Coronary artery (tissue), 2 donors: ENCODE results near the gene MED25.

ENCODE experiments used
- DNase-seq: peaks from one replicate; pipeline ENCODE4 v3.0.0-alpha.2; 2017; ENCODE audit warnings: low spot score
- H3K27ac ChIP-seq, 2 donors: fragments of 200-600 bp; sonication (generic); one replicate each; pipeline ENCODE4 v1.5.1; 2016 to 2019
- H3K4me3 ChIP-seq: fragments of 200-600 bp; sonication (generic); 2 replicates; pipeline ENCODE4 v1.5.1; 2016; ENCODE audit warnings: mild to moderate bottlenecking, moderate library complexity
- TF ChIP-seq, protein P1 (sequence below): fragments of 200-600 bp; sonication (generic); IDR thresholded peaks from one replicate; pipeline ENCODE4 v1.5.1; 2019; ENCODE audit warnings: antibody characterized with exemption

Gene MED25

DNA sequence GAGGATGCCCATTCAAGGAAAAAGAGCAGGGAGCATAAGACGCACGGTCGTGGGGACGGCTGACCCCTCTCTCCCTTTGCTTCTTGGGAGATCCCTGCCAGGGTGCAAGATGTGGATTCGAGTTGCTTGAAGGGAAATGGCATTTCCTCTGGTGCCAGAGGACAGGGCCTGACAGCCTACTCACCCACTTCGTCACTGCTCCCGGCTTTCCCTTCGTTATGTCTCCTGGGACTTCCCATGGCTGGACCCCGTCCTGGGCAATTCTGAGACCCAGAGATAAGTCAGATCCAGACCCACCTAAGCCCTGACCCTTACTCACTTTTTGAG, 60.6 kb downstream of the MED25 start:
- Histone ChIP-seq H3K4me3 (peak overlapping the region; percentile 94), H3K27ac (peak overlapping the region; percentile 99 to 100)
- TF ChIP-seq, protein P1, sequence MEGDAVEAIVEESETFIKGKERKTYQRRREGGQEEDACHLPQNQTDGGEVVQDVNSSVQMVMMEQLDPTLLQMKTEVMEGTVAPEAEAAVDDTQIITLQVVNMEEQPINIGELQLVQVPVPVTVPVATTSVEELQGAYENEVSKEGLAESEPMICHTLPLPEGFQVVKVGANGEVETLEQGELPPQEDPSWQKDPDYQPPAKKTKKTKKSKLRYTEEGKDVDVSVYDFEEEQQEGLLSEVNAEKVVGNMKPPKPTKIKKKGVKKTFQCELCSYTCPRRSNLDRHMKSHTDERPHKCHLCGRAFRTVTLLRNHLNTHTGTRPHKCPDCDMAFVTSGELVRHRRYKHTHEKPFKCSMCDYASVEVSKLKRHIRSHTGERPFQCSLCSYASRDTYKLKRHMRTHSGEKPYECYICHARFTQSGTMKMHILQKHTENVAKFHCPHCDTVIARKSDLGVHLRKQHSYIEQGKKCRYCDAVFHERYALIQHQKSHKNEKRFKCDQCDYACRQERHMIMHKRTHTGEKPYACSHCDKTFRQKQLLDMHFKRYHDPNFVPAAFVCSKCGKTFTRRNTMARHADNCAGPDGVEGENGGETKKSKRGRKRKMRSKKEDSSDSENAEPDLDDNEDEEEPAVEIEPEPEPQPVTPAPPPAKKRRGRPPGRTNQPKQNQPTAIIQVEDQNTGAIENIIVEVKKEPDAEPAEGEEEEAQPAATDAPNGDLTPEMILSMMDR = no peak
- DNase-seq = no peak

DNA sequence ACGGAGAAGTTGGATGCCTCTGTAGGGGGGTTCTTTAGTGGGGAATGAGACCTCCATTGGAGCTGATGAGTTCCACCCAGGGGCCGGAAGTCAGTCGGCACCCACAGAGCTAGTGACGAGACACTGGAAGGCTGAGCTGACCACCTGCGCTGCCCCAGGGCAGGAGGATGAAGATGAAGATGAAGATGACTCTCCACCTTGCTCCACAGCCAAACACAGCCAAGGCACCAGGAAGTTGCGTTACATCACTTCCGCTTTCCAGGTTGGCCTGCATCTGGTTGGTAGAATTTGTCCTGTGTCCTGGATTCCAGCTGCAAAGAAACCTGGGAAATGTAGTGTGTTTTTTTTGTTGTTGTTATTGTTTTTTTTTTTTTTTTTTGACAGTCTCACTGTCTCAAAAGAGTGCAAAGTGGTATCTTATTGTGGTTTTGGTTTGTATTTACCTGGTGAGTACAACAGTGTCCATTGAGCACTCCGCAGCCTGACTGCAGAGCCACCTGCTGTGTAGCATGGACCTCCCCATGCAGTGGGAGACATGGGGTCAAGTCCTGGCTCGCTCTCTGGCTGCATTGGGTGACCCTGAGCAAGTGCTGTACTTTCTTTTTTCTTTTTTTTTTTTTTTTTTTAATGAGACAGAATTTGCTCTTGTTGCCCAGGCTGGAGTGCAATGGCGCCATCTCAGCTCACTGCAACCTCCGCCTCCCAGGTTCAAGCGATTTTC, 61.3 kb downstream of the MED25 start:
- no peak overlapping the region for H3K27ac ChIP-seq
- no peak overlapping the region for H3K4me3 ChIP-seq

DNA sequence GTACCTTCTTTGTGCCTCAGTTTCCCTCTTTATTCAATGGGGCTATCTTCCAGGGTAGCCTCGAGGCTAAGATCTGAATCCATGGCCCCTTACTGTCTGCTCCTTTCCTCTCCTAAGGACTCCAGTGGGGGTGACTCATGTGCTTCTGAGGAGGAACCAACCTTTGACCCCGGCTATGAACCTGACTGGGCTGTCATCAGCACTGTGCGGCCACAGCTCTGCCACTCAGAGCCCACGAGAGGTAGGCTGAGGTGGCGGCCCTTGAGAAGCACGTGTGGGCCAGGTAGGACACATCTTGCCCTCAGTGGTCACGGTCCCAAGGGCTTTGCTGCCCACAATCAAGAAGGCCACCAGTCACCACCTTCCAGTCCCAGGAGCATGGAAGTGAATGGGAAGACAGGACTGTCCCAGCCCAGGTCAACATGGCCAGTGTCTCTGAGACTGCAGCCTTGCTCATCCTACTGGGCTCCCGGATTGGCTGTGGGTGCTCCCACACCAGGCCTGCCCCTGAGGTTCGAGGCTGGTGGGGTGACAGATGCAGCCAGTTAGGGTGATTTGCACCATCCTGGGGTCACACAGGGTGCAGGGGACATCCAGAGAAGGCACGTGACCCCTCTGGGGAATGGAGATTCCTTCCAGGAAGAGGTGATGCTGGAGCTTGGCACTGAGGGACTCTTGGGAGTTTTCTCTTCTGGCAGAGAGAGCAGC, 62.2 kb downstream of the MED25 start:
- Histone ChIP-seq H3K27ac (no peak overlapping the region), H3K4me3 (no peak overlapping the region)
- TF ChIP-seq, protein P1 = no peak
- no peak for DNase-seq

More for the DNA sequence above, 61.3 kb downstream of the MED25 start:
- TF ChIP-seq, protein P1 = no peak
- no peak for DNase-seq

GRCh38 chr19:49881186-49881585, 63.1 kb downstream of the MED25 start:
- no peak overlapping the region for H3K27ac ChIP-seq
- DNase-seq = no peak
- H3K4me3 ChIP-seq = no peak overlapping the region
- TF ChIP-seq, protein P1 = no peak

DNA sequence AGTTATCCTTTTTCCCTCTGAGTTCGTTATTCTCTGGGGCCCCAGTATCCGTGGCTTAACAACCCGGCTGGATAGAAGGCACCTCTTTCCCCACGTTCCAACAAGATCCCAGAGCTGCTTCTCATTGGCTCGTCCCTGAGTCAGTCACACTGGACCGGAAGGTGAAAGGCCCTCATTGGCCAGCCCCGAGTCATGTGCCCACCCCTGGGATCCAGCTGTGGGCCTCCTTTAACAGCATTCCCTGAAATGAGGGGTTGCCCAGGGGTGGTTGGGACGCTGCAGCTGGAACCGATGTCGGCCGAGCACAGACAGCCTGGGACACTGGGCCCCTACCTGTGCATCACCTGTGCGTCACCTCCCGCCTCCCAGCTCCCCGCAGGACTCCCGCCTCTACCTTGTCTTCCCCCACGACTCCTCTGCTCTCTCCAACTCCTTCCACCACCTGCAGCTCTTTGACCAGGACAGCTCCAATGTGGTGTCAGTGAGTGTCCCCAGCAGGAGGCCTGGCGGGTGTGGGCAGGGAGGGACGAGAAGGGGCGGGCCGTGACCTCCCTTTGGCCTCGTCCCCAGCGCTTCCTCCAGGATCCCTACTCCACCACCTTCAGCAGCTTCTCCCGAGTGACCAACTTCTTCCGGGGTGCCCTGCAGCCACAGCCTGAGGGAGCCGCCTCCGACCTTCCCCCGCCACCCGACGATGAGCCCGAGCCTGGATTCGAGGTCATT, 63.7 kb downstream of the MED25 start:
- H3K27ac ChIP-seq = no peak overlapping the region
- no peak overlapping the region for H3K4me3 ChIP-seq
- TF ChIP-seq, protein P1 = no peak
- DNase-seq = no peak

DNA sequence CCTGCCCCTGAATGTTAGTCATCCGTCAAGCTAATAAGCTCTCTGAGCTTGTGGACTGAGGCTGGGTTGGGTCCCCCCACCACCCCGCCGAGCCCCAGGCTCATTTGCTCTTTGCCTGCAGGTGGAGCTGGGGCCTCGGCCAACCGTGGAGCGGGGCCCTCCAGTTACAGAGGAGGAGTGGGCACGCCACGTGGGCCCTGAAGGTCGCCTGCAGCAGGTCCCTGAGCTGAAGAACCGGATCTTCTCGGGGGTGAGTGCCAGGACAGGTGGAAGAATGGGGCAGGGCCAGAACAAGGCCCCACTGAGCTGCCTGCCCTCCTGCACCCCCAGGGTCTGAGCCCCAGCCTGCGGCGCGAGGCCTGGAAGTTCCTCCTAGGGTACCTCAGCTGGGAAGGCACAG, 64.6 kb downstream of the MED25 start:
- H3K27ac ChIP-seq = no peak overlapping the region
- TF ChIP-seq, protein P1 = no peak
- DNase-seq = no peak
- H3K4me3 ChIP-seq = no peak overlapping the region
